Measurements from ENCODE around the gene FTO.

The FTO gene

GRCh38 chr16:53779186-53779585 is 75.2 kb downstream of the FTO start:
- no peak overlapping the region for H3K4me3 ChIP-seq (ENCODE audit: low read depth, low read length)
- H3K36me3 ChIP-seq (replicated peaks), result no peaks in the 10 kb centered on the region
- no peaks in the 10 kb centered on the region for H3K27me3 ChIP-seq (replicated peaks)
- no peak overlapping the region for H3K27ac ChIP-seq
- no peak for TF ChIP-seq CTCF (IDR thresholded peaks at IDR 0.05; ENCODE audit: low read depth, low read length, missing control alignments)
- in situ Hi-C loops (cut with HindIII; ENCODE audit: low pct_ligation_motif_present, low sequenced_read_pairs), result no loop called here
- DNase-seq, result no peak

GRCh38 chr16:53780051-53780450 is 76.1 kb downstream of the FTO start:
- TF ChIP-seq CTCF (IDR thresholded peaks at IDR 0.05; ENCODE audit: low read depth, low read length, missing control alignments), result no peak
- Histone ChIP-seq H3K27ac (no peak overlapping the region), H3K36me3 (replicated peaks) (no peaks in the 10 kb centered on the region), H3K27me3 (replicated peaks) (no peaks in the 10 kb centered on the region), H3K4me3 (ENCODE audit: low read depth, low read length) (no peak overlapping the region)
- in situ Hi-C loops (cut with HindIII; ENCODE audit: low pct_ligation_motif_present, low sequenced_read_pairs), result no loop called here
- no peak for DNase-seq

- Histone ChIP-seq H3K27ac (no peak overlapping the region), H3K36me3 (replicated peaks) (no peaks in the 10 kb centered on the region), H3K4me3 (ENCODE audit: low read depth, low read length) (no peak overlapping the region), H3K27me3 (replicated peaks) (no peaks in the 10 kb centered on the region)
- no peak for TF ChIP-seq CTCF (IDR thresholded peaks at IDR 0.05; ENCODE audit: low read depth, low read length, missing control alignments)
- DNase-seq, result no peak
- in situ Hi-C loops (cut with HindIII; ENCODE audit: low pct_ligation_motif_present, low sequenced_read_pairs), result no loop called here
These were observed 77.2 kb downstream of the FTO start for GRCh38 chr16:53781023-53781605.

- no peak overlapping the region for H3K4me3 ChIP-seq (ENCODE audit: low read depth, low read length)
- in situ Hi-C loops (cut with HindIII; ENCODE audit: low pct_ligation_motif_present, low sequenced_read_pairs), result no loop called here
- no peak overlapping the region for H3K27ac ChIP-seq
These were observed 78.2 kb downstream of the FTO start for GRCh38 chr16:53782148-53782547.

GRCh38 chr16:53784291-53784690 is 80.3 kb downstream of the FTO start:
- no peak overlapping the region for H3K27ac ChIP-seq
- H3K27me3 ChIP-seq (replicated peaks), result no peaks in the 10 kb centered on the region
- H3K4me3 ChIP-seq (ENCODE audit: low read depth, low read length), result no peak overlapping the region
- in situ Hi-C loops (cut with HindIII; ENCODE audit: low pct_ligation_motif_present, low sequenced_read_pairs), result no loop called here
- no peaks in the 10 kb centered on the region for H3K36me3 ChIP-seq (replicated peaks)
- DNase-seq, result no peak
- no peak for TF ChIP-seq CTCF (IDR thresholded peaks at IDR 0.05; ENCODE audit: low read depth, low read length, missing control alignments)

More at GRCh38 chr16:53782148-53782547, 78.2 kb downstream of the FTO start:
- no peak for TF ChIP-seq CTCF (IDR thresholded peaks at IDR 0.05; ENCODE audit: low read depth, low read length, missing control alignments)
- Histone ChIP-seq H3K36me3 (replicated peaks) (no peaks in the 10 kb centered on the region), H3K27me3 (replicated peaks) (no peaks in the 10 kb centered on the region)
- no peak for DNase-seq

- no peaks in the 10 kb centered on the region for H3K27me3 ChIP-seq (replicated peaks)
- TF ChIP-seq CTCF (IDR thresholded peaks at IDR 0.05; ENCODE audit: low read depth, low read length, missing control alignments), result no peak
- no peak for DNase-seq
- H3K4me3 ChIP-seq (ENCODE audit: low read depth, low read length), result no peak overlapping the region
- in situ Hi-C loops (cut with HindIII; ENCODE audit: low pct_ligation_motif_present, low sequenced_read_pairs), result no loop called here
- H3K27ac ChIP-seq, result no peak overlapping the region
- no peaks in the 10 kb centered on the region for H3K36me3 ChIP-seq (replicated peaks)
These were observed 81.1 kb downstream of the FTO start for GRCh38 chr16:53785044-53785443.

All from brain microvascular endothelial cell (primary cell).